ENCODE results near the gene PECR. TPM values are rescaled to one million over a fixed set of nuclear protein-coding genes. Genes with fewer than 3 reads are reported as not detected.

PECR gene
- total and polyA plus RNA-seq, 4 donors, result 31.8 to 152 (median 65.5) TPM

DNA sequence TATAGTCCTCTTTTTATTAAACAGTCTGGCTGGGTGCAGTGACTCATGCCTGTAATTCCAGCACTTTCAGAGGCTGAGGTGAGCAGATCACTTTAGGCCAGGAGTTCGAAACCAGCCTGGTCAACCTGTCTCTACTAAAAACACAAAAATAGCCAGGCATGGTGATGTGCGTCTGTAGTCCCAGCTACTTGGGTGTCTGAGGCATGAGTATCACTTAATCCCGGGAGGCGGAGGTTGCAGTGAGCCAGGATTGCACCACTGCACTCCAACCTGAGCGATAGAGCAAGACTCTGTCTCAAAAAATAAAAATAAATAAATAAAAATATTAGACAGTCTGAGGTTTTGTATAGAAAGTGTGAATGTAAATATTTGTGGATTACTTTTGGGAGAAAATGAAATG is 45.3 kb upstream of the PECR start:
- no peak overlapping the region for H3K4me3 ChIP-seq (ENCODE audit: low read depth in 1 of 3, low read length in 3 of 3)
- no peak for DNase-seq (ENCODE audit: low spot score)
- H3K9me3 ChIP-seq (ENCODE audit: control insufficient read depth in 4 of 4, low read length in 3 of 4), result no peaks in the 10 kb centered on the region
- H3K36me3 ChIP-seq (ENCODE audit: control insufficient read depth in 4 of 4, insufficient read depth in 3 of 4, low read depth in 1 of 4, low read length in 3 of 4), result peaks cover 19 to 61% (median 42%) of the 10 kb centered on the region in 4 donors
- H3K27ac ChIP-seq (ENCODE audit: low read depth in 1 of 2, low read length in 2 of 2), result no peak overlapping the region
- H3K4me1 ChIP-seq (ENCODE audit: control insufficient read depth in 4 of 4, insufficient read depth in 4 of 4, low read length in 3 of 4), result peaks cover 2 to 28% (median 25%) of the 10 kb centered on the region in 4 donors
- 94% methylated on average over 5 of the region's 5 CpGs for WGBS
- no peaks in the 10 kb centered on the region for H3K27me3 ChIP-seq (ENCODE audit: control insufficient read depth in 4 of 4, insufficient read depth in 4 of 4, low read length in 3 of 4)
- TF ChIP-seq HNF4A (conservative IDR thresholded peaks at IDR 0.05) (no peak), REST (IDR thresholded peaks at IDR 0.05) (no peak), JUND (IDR thresholded peaks at IDR 0.05) (no peak), FOXA1 (IDR thresholded peaks at IDR 0.05) (no peak), RAD21 (IDR thresholded peaks at IDR 0.05) (no peak), SP1 (IDR thresholded peaks at IDR 0.05) (no peak), RXRA (IDR thresholded peaks at IDR 0.05) (no peak), CTCF (IDR thresholded peaks at IDR 0.05; ENCODE audit: low read depth, low read length, missing input control) (no peak)
- TF ChIP-seq, protein P1, sequence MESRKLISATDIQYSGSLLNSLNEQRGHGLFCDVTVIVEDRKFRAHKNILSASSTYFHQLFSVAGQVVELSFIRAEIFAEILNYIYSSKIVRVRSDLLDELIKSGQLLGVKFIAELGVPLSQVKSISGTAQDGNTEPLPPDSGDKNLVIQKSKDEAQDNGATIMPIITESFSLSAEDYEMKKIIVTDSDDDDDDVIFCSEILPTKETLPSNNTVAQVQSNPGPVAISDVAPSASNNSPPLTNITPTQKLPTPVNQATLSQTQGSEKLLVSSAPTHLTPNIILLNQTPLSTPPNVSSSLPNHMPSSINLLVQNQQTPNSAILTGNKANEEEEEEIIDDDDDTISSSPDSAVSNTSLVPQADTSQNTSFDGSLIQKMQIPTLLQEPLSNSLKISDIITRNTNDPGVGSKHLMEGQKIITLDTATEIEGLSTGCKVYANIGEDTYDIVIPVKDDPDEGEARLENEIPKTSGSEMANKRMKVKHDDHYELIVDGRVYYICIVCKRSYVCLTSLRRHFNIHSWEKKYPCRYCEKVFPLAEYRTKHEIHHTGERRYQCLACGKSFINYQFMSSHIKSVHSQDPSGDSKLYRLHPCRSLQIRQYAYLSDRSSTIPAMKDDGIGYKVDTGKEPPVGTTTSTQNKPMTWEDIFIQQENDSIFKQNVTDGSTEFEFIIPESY (IDR thresholded peaks at IDR 0.05), result no peak
- H3K9ac ChIP-seq (ENCODE audit: low read depth in 1 of 2, low read length in 2 of 2), result no peak overlapping the region

- H3K27ac ChIP-seq (ENCODE audit: low read depth in 1 of 2, low read length in 2 of 2), result no peak overlapping the region
- no peak for DNase-seq (ENCODE audit: low spot score)
- H3K9ac ChIP-seq (ENCODE audit: low read depth in 1 of 2, low read length in 2 of 2), result no peak overlapping the region
- H3K9me3 ChIP-seq (ENCODE audit: control insufficient read depth in 4 of 4, low read length in 3 of 4), result no peaks in the 10 kb centered on the region
- TF ChIP-seq HNF4A (conservative IDR thresholded peaks at IDR 0.05) (no peak), JUND (IDR thresholded peaks at IDR 0.05) (no peak), YY1 (IDR thresholded peaks at IDR 0.05) (no peak), TAF1 (conservative IDR thresholded peaks at IDR 0.05) (no peak), HNF4G (IDR thresholded peaks at IDR 0.05) (no peak), GABPA (IDR thresholded peaks at IDR 0.05 in 1 of 2, conservative IDR thresholded peaks at IDR 0.05 in 1 of 2) (no peak), RAD21 (IDR thresholded peaks at IDR 0.05) (no peak), SP1 (IDR thresholded peaks at IDR 0.05) (no peak), FOXA2 (IDR thresholded peaks at IDR 0.05) (no peak), EGR1 (IDR thresholded peaks at IDR 0.05; ENCODE audit: low read depth in 2 of 2) (no peak)
- TF ChIP-seq, protein P2, sequence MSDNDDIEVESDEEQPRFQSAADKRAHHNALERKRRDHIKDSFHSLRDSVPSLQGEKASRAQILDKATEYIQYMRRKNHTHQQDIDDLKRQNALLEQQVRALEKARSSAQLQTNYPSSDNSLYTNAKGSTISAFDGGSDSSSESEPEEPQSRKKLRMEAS (IDR thresholded peaks at IDR 0.05), result no peak
- TF ChIP-seq, protein P1 (IDR thresholded peaks at IDR 0.05), result no peak
- H3K4me1 ChIP-seq (ENCODE audit: control insufficient read depth in 4 of 4, insufficient read depth in 4 of 4, low read length in 3 of 4), result peaks cover 7 to 17% (median 11%) of the 10 kb centered on the region in 4 donors
- no peak overlapping the region for H3K4me3 ChIP-seq (ENCODE audit: low read depth in 1 of 3, low read length in 3 of 3)
- peaks cover 22 to 68% (median 41%) of the 10 kb centered on the region in 4 donors for H3K36me3 ChIP-seq (ENCODE audit: control insufficient read depth in 4 of 4, insufficient read depth in 3 of 4, low read depth in 1 of 4, low read length in 3 of 4)
- H3K27me3 ChIP-seq (ENCODE audit: control insufficient read depth in 4 of 4, insufficient read depth in 4 of 4, low read length in 3 of 4), result no peaks in the 10 kb centered on the region
- 91% methylated on average over 3 of the region's 3 CpGs for WGBS
Measured at GRCh38 chr2:216121255-216121654, 39.6 kb upstream of the PECR start.

All from liver (tissue), 9 donors.